Jurkat, Clone E6-1 (cell line): ENCODE measurements around the gene RAB11B. TPM values are rescaled to one million over a fixed set of nuclear protein-coding genes. Genes with fewer than 3 reads are reported as not detected.
"Not testable (repeated sequence)": the region's sequence is repeated elsewhere in the genome, so short reads cannot be mapped to it uniquely, and the experiment has no call there.

Source experiments
- DNase-seq: peaks from one replicate; pipeline ENCODE4 v3.0.0-alpha.2; 2011; ENCODE audit warnings: low read depth, low spot score
- H3K4me3 ChIP-seq: 2 replicates; pipeline ENCODE4 v1.5.1; 2011; ENCODE audit warnings: mild to moderate bottlenecking, low read length, control low read depth, moderate library complexity
- polyA plus RNA-seq: library from polyadenylated mRNA; unstranded; fragments of >200 nt; gene quantifications from one replicate; pipeline ENCODE4 v1.2.1, GENCODE V29; 2012; ENCODE audit warnings: missing spikeins; ENCODE audit not compliant: insufficient read length, insufficient read depth

Gene RAB11B
- 102 TPM for polyA plus RNA-seq

- peak within 1 kb of the TSS; percentile 61 for H3K4me3 ChIP-seq
- DNase-seq, result peak; percentile 100
Measured at GRCh38 chr19:8389891-8390616, at the start of gene RAB11B. RAB11B (plus strand) TSS chr19:8390360; CDS start chr19:8390417, 57 bp downstream.

- not testable (repeated sequence) for H3K4me3 ChIP-seq, DNase-seq
Measured at GRCh38 chr19:8341504-8341903, 48.7 kb upstream of the RAB11B start.

GRCh38 chr19:8342316-8342683, 47.9 kb upstream of the RAB11B start:
- DNase-seq, result no peak
- H3K4me3 ChIP-seq, result no peak overlapping the region

- peak; percentile 94 for DNase-seq
- peak within 1 kb of the TSS; percentile 53 for H3K4me3 ChIP-seq
Measured at GRCh38 chr19:8342684-8343482, 47.3 kb upstream of the RAB11B start, which contains the start of gene KANK3. KANK3 (minus strand) TSS chr19:8343262; CDS start chr19:8337828, 5,434 bp downstream.

- DNase-seq, result no peak
Measured at GRCh38 chr19:8343483-8343844, 46.7 kb upstream of the RAB11B start.

GRCh38 chr19:8349629-8350372, 40.4 kb upstream of the RAB11B start:
- H3K4me3 ChIP-seq, DNase-seq: not testable (repeated sequence)

More at GRCh38 chr19:8343483-8343844, 46.7 kb upstream of the RAB11B start:
- H3K4me3 ChIP-seq, result peak overlapping the region; percentile 53

- peak overlapping the region; percentile 22; the same call in 1 of the 2 replicates for H3K4me3 ChIP-seq
- DNase-seq, result no peak
Measured at GRCh38 chr19:8352134-8352827, 37.9 kb upstream of the RAB11B start.

- not testable (repeated sequence) for H3K4me3 ChIP-seq, DNase-seq
Measured at GRCh38 chr19:8352845-8353244, 37.3 kb upstream of the RAB11B start.

GRCh38 chr19:8355631-8356402, 34.3 kb upstream of the RAB11B start:
- DNase-seq, result no peak
- H3K4me3 ChIP-seq, result no peak overlapping the region

- DNase-seq, result no peak
- no peak overlapping the region for H3K4me3 ChIP-seq
Measured at GRCh38 chr19:8357007-8357521, 33.1 kb upstream of the RAB11B start.

GRCh38 chr19:8358948-8359347, 31.2 kb upstream of the RAB11B start:
- DNase-seq, result no peak
- H3K4me3 ChIP-seq, result no peak overlapping the region

- no peak for DNase-seq
- H3K4me3 ChIP-seq, result no peak overlapping the region
Measured at GRCh38 chr19:8360196-8360595, 30.0 kb upstream of the RAB11B start.

- no peak overlapping the region for H3K4me3 ChIP-seq
- no peak for DNase-seq
Measured at GRCh38 chr19:8361921-8362793, 28.0 kb upstream of the RAB11B start.

- DNase-seq, result no peak
- peak within 1 kb of the TSS; percentile 43 for H3K4me3 ChIP-seq
Measured at GRCh38 chr19:8363803-8364771, 26.1 kb upstream of the RAB11B start, which contains the start of gene ANGPTL4. ANGPTL4 (plus strand) TSS chr19:8364155; CDS start chr19:8364322, 167 bp downstream.

GRCh38 chr19:8366121-8366581, 24.0 kb upstream of the RAB11B start:
- no peak overlapping the region for H3K4me3 ChIP-seq
- no peak for DNase-seq

GRCh38 chr19:8366961-8367326, 23.2 kb upstream of the RAB11B start:
- no peak overlapping the region for H3K4me3 ChIP-seq

More at GRCh38 chr19:8366961-8367326, 23.2 kb upstream of the RAB11B start:
- no peak for DNase-seq
